IMR-90 (cell line): ENCODE measurements around the gene MTOR.

Source experiments
- MAFK ChIP-seq: IDR thresholded peaks from 2 replicates; pipeline ENCODE4 v1.6.1; 2012; ENCODE audit warnings: low read depth, low read length, improper control_type of control experiment
- MAZ ChIP-seq: IDR thresholded peaks from 2 replicates; pipeline ENCODE4 v1.6.1; 2012; ENCODE audit warnings: low read depth, mild to moderate bottlenecking, low read length, improper control_type of control experiment, moderate library complexity, borderline replicate concordance
- MXI1 ChIP-seq: IDR thresholded peaks from 2 replicates; pipeline ENCODE4 v1.6.1; 2012; ENCODE audit warnings: low read depth, mild to moderate bottlenecking, low read length, moderate library complexity, borderline replicate concordance
- POLR2A ChIP-seq: IDR thresholded peaks from 2 replicates; pipeline ENCODE4 v1.6.1; 2012; ENCODE audit warnings: mild to moderate bottlenecking, low read depth, low read length
- RAD21 ChIP-seq: IDR thresholded peaks from 2 replicates; pipeline ENCODE4 v1.6.1; 2012; ENCODE audit warnings: low read length, improper control_type of control experiment
- SMC3 ChIP-seq: fragments of 150-350 bp; IDR thresholded peaks from 2 replicates; pipeline ENCODE4 v1.6.1; 2016; ENCODE audit warnings: low read depth, mild to moderate bottlenecking, antibody characterized with exemption, low read length, moderate library complexity
- TF ChIP-seq, protein P1 (sequence below): conservative IDR thresholded peaks from 2 replicates; pipeline ENCODE4 v1.5.1; 2012; ENCODE audit warnings: mild to moderate bottlenecking, low read depth, low read length, improper control_type of control experiment
- TF ChIP-seq, protein P2 (sequence below): fragments of 150-350 bp; IDR thresholded peaks from 2 replicates; pipeline ENCODE4 v1.6.1; 2017; ENCODE audit warnings: mild to moderate bottlenecking, antibody characterized with exemption, low read length, low read depth

DNA sequence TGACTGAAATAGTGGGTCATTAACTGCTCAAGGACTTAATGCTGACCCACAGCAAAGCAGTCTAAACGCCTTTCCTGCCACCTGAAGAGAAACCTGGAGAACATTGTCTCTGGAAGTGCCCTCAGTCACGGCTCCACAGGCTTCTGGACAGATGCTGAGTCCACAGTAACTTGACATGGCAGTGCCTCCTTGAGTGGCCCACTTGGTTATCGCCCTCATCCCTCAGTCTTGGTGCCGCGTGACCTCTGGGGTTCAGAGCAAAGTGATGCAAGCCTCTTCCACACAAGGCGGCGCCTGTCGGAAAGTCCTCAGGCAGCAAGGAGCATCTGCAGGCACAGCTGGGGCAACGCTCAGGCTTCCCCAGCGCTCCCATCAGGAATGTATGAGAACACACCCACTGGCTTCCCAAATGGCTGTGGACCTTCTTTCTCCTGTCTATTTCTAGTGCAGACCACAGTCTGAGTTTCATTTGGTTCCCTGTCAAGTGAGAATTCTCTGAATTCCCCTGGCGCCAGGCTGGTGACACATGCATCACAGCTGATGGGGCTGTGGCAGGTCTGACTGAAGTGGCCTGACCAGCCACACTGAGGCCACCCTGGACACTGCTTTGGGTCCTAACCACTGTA is 86.2 kb downstream of the MTOR start:
- TF ChIP-seq MAFK (no peak), MXI1 (no peak), POLR2A (no peak), SMC3 (no peak), RAD21 (no peak), MAZ (no peak)
- TF ChIP-seq, protein P1, sequence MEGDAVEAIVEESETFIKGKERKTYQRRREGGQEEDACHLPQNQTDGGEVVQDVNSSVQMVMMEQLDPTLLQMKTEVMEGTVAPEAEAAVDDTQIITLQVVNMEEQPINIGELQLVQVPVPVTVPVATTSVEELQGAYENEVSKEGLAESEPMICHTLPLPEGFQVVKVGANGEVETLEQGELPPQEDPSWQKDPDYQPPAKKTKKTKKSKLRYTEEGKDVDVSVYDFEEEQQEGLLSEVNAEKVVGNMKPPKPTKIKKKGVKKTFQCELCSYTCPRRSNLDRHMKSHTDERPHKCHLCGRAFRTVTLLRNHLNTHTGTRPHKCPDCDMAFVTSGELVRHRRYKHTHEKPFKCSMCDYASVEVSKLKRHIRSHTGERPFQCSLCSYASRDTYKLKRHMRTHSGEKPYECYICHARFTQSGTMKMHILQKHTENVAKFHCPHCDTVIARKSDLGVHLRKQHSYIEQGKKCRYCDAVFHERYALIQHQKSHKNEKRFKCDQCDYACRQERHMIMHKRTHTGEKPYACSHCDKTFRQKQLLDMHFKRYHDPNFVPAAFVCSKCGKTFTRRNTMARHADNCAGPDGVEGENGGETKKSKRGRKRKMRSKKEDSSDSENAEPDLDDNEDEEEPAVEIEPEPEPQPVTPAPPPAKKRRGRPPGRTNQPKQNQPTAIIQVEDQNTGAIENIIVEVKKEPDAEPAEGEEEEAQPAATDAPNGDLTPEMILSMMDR: no peak
- TF ChIP-seq, protein P2, sequence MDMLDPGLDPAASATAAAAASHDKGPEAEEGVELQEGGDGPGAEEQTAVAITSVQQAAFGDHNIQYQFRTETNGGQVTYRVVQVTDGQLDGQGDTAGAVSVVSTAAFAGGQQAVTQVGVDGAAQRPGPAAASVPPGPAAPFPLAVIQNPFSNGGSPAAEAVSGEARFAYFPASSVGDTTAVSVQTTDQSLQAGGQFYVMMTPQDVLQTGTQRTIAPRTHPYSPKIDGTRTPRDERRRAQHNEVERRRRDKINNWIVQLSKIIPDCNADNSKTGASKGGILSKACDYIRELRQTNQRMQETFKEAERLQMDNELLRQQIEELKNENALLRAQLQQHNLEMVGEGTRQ: no peak
